ENCODE results near the gene ADPRM.
A peak's percentile ranks its signal among the peaks of the same experiment; 100 is the strongest.

The ADPRM gene

DNA sequence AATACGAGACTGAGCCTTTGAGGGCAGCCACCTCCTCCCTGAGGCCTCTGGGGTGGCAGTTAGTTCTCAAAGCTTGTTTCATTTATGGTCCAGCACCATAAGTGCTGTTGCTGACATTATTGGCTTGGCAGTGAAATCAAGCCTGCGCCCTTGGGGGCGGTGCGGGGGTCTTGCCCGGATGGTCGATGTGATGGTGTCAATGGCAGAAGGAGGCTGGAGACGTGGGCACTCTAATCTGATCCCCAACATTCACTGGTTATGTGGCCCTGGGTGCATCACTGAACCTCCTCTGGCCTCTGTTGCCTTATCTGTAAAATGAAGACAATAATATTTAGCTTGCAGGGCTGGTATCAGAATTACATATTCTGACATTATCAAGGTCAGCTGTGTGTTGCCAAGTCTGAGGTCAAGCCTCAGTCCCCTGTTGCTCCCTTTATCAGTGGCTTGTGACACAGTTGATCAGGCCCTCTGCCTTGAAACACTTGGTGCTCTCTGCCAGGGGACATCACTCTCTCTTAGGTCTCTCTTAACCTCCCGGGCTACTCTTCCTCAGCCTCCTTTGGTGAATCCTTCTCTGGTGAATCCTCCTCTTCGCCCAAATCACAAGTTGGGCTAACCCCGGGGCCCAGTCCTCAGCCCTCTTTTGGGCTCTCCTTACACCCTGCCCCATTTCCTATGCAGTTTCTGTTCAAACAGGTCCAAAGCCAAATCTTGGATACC, 44.2 kb downstream of the ADPRM start:
- DNase-seq (ENCODE audit: low spot score): no peak

GRCh38 chr17:10742431-10742830, 45.0 kb downstream of the ADPRM start:
- no peak for DNase-seq (ENCODE audit: low spot score)

DNA sequence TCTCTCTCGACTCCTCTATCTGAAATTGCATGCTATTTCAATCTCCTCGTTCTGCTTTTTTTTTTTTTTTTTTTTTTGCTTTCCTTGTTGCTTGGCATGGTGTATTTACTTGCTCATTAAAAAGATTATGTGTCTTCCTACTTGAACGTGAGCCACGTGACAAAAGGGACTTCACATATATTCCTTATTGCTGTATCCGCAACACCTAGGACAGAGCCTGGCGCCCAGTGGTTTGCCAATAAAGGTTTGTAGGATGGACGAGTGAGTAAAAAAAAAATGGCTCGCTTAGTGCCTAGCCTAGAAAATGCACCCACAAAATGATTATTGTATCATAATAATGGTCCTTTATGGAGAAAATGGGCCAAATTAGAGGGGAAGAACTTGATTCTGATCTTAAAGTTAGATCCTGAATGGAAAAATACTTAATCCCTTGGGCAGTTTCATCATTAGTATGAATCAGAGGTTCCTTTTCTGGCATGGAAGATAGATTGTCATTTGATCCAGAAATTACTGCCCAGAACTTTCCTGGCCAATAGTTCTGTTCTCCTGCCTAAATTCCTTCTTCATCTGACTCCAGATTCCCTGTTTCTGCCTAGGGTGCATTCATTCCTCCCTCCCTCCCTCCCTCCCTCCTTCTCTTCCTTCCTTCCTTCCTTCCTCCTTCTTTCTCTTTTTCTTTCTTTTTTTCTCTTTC, 46.1 kb downstream of the ADPRM start:
- no peak for DNase-seq (ENCODE audit: low spot score)

DNA sequence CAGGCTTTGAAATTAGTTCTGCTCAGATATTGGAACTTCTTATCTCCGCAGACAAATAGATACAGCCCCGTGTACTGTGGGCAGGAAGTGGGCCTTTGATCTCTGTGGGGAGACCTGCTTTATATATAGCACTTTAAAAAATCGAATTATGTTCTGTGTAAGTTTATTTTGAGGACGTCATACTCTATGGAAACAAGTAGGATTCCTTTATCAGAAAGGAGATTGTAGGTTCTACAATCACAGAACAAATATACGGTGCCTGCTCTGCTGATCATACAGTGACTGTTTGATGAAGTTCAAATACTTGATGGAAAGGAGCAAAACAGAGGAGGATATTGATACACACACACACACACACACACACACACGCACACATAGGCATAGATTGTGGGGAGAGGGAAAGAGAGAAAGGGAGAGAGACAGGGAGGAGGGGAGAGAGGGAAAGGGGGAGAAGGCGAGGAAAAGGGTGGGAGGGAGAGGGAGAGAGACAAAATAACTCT, 47.2 kb downstream of the ADPRM start:
- DNase-seq (ENCODE audit: low spot score): no peak

GRCh38 chr17:10745231-10745630, 47.8 kb downstream of the ADPRM start:
- peak; percentile 37 for DNase-seq (ENCODE audit: low spot score)

DNA sequence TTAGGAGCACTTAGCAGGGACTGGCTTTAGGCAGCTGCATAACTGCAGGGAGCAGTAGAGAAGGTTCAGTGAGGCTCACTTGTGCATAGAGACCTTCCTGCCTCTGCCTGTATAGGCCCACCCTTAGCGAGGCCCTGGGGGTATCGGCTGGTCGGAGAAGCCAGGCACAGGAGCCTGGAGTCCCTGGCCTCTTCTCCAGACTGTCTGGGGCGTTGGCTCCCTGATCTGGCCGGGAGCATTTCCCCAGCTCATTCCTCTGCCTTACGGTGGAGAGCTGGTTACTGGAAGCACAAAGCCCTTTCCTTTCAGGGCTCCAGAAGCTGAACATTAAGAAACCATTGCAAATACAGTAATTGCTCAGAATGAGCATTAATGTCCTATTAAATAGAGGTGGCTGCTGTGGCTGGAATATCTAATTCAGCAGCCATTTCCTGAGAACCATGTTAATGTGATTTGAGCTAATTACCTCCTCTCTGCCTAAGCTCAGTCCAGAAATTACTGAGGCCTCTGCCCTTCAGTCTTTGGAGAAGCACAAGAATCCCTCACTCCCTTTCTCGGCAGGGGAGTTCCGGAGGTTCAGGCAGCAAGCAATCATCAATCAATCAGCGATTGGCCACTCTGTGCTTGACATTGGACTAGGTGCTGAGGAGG, 51.3 kb downstream of the ADPRM start:
- no peak for DNase-seq (ENCODE audit: low spot score)

DNA sequence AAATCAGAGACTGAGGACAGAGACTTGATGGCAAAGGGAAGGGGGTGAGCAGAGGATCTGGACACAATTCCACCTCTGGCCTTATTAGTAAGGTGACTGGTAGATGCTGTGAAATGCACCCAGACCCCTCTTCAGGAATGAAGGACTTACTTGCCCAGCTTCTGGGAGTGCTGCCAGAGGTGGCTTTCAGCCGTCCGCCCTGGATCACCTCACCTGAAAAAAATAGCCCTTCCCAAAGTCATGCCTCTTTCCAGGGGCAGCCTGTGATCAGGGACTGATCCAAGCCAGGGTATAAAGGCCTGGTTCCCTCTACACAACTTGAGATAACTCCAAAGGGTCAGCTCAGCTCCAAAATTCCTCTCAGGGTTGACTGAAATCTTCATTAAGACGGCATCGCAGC, 52.8 kb downstream of the ADPRM start:
- DNase-seq (ENCODE audit: low spot score): no peak

DNA sequence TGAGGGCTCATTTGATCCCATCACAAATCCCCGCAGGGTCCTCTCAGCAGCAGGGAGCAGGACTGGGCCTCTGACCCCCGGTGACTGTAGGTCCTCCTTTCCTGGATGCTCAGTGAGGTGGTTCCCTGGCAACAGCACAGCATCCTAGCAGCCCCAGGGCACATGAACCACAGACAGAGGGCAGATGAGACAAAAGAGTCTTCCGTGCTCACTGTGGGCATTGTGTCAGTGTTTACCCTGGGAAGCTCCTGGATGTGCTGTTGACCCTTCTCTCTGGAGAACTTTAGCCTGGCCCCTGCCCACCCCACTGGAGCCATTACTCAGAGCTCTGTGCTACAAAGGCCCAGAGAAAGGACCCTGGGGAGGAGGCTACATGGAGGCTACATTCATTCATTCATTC, 54.2 kb downstream of the ADPRM start:
- DNase-seq (ENCODE audit: low spot score): no peak

DNA sequence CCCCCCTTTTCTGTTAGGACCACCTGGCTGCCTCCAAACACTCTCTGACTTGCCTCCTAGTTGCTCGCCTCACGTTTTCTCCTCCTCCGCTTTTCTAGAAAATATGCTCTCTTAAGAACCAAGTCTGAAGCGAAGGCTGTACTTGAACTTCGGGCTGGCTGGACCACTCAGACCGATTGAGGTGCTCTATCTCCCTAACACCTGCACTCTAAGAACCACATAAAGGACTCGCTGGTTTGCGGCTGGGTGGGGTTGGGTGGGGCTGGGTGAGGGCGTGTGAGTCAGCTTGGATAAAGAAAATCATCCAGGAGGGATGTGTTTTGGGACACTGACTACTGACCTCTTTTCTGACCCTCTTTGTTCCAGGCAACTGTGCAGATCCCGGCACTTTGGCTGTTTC, 55.3 kb downstream of the ADPRM start:
- DNase-seq (ENCODE audit: low spot score): no peak

DNA sequence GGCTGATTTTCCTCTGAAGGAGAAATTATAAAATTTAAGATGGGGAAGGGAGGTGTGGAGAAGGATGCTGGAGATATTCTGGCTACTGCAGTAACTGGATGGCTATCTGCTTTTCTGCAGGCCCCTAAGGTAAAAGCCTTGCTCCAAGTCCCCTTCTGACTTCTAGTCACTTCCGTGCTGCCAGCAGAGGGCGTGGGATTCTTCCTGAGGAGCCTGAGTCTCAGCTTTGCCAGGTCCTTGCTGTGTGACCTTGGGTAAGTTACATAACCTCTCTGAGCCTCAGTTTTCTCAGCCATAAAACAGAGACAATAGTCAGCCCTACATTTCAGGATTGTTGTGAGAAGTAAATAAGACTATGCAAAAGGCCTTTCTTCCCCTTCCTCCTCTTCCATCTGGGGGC, 56.7 kb downstream of the ADPRM start:
- DNase-seq (ENCODE audit: low spot score): peak; percentile 54

DNA sequence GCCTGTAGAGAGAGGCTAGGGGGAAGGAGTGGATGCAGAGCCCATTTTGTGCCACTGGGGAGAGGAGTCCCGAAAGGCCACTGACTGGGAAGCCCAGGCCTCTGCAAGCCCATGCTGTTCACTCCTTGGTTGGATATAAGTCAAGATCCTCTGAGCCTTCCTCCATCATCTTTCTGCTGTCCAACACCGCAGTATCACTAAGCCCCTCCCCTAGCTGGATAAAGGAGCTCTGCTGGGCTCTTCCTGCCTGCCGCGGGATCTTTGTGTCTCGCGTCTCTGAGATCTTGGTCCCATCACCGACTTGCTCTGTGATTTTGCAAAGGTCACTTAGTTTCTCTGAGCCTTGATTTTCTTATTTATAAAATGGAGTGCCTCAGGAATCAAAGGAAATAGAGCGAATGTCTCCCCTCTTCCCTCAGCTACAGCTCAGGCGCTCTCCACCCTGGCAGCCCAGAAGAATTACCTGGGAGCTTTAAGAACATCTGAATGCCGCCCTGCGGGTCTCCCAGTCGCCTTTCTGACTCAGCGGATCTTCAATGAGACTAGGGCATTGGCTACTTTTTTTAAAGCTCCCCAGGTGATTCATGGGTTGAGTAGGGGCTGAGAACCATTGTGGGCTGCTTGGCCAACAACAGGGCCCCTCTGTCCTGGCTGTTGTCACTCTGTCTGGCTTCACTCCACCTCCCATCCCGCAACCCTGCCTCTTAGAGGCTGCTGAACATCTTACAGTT, 57.6 kb downstream of the ADPRM start:
- DNase-seq (ENCODE audit: low spot score): no peak

DNA sequence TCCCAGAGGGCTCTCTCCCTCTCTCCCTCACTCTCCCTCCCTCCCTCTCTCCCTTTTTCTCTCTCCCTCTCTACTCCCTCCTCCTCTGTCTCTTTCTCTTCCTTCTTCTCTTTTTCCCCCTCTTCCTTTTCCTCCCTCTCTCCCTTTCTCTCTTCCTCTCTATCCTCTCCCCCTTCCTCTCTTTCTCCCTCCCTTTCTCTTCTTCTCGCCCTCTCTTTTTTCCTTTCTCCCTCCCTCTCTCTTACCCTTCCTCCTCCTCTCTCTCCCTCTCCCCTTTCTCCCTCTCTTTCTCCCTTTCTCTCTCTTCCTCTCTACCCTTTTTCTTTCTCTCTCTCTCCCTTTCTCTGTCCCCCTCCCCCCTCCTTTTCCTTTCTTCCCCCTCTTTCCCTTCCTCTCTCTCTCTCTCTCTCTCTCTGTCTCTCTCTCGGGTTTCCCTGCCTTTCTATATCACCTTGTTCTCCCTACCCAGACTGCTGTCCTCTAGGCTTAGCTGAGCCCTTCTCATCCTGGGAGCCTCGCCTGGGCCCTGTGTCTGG, 58.3 kb downstream of the ADPRM start:
- DNase-seq (ENCODE audit: low spot score): no peak

- no peak for DNase-seq (ENCODE audit: low spot score)
These were observed 58.8 kb downstream of the ADPRM start for GRCh38 chr17:10756185-10756584.

GRCh38 chr17:10756619-10757018, 59.2 kb downstream of the ADPRM start:
- no peak for DNase-seq (ENCODE audit: low spot score)

DNA sequence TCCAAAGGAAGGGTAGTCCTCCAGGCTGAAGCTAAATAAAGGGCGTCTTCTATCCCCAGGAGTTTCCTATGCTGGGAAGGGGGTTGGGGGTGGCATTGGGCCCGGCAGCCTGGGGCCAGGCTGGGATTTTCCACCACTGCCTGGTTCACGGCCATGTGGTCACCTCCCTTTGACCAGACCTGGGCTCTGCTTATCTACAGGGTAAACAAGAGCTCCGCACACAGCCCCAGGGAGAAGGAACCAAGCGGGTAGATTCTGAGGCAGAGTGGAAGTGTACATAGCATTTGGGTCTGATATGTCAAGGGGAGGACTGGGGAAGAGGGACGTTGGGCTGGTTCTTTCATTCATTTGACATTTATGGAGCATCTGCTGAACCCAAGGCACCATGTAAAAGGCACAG, 59.7 kb downstream of the ADPRM start:
- DNase-seq (ENCODE audit: low spot score): no peak

DNA sequence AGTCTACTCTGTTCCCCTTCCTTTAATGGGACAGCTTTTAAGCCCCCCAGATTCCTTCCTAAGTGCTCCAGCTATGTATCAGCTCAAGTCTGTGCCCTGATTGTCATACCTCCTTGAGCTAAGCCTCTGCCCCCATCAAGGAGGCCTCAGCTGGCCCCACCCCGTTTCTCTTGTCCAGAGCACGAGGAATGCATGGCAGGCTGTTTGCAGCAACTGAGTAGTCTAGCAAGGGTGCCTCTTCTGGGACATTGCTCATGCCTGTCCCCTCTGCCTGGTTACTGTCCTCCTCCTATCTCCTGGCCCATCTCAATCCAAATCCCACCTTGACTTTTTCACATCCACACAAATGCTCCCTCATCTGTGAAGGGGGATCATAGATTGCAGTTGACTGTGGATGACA, 60.3 kb downstream of the ADPRM start:
- DNase-seq (ENCODE audit: low spot score): no peak

- no peak for DNase-seq (ENCODE audit: low spot score)
These were observed 60.7 kb downstream of the ADPRM start for GRCh38 chr17:10758062-10758461.

Measured in RKO (cell line).